C4-2B (cell line): ENCODE data around the gene LHX3.

Experiments
- H3K27ac ChIP-seq: fragments of 450-650 bp; 2 replicates; pipeline ENCODE4 v1.5.1; 2017
- CTCF ChIP-seq: fragments of 450-650 bp; conservative IDR thresholded peaks from 2 replicates; pipeline ENCODE4 v1.5.1; 2017; ENCODE audit warnings: mild to moderate bottlenecking
- ZFX ChIP-seq: fragments of 450-650 bp; IDR thresholded peaks from 2 replicates; pipeline ENCODE4 v1.6.1; 2017

Gene LHX3

GRCh38 chr9:136222906-136223285 is 18.0 kb upstream of the LHX3 start:
- TF ChIP-seq ZFX (no peak), CTCF (no peak)
- H3K27ac ChIP-seq: no peak overlapping the region

- H3K27ac ChIP-seq: no peak overlapping the region
- TF ChIP-seq ZFX (no peak), CTCF (no peak)
Measured at GRCh38 chr9:136222166-136222905, 17.4 kb upstream of the LHX3 start.

GRCh38 chr9:136220017-136220729 is 15.2 kb upstream of the LHX3 start:
- no peak for TF ChIP-seq CTCF
- TF ChIP-seq ZFX: no peak
- no peak overlapping the region for H3K27ac ChIP-seq

- no peak for TF ChIP-seq ZFX
- no peak for TF ChIP-seq CTCF
- H3K27ac ChIP-seq: no peak overlapping the region
Measured at GRCh38 chr9:136219276-136219675, 14.3 kb upstream of the LHX3 start.

- no peak overlapping the region for H3K27ac ChIP-seq
- no peak for TF ChIP-seq ZFX
- no peak for TF ChIP-seq CTCF
Measured at GRCh38 chr9:136218673-136219072, 13.7 kb upstream of the LHX3 start.

GRCh38 chr9:136218271-136218670 is 13.3 kb upstream of the LHX3 start:
- TF ChIP-seq CTCF (no peak), ZFX (no peak)
- H3K27ac ChIP-seq: no peak overlapping the region

- no peak overlapping the region for H3K27ac ChIP-seq
- TF ChIP-seq CTCF: no peak
- no peak for TF ChIP-seq ZFX
Measured at GRCh38 chr9:136216541-136217244, 11.8 kb upstream of the LHX3 start.
